ENCODE measurements around the gene MT1X.
"Not testable (repeated sequence)": the region's sequence is repeated elsewhere in the genome, so short reads cannot be mapped to it uniquely, and the experiment has no call there.

The MT1X gene

GRCh38 chr16:56670620-56670934 is 11.7 kb upstream of the MT1X start:
- no peak overlapping the region for H3K9ac ChIP-seq (ENCODE audit: low read length)

GRCh38 chr16:56671691-56672090 is 10.6 kb upstream of the MT1X start:
- not testable (repeated sequence) for H2AK5ac ChIP-seq (ENCODE audit: low read length, severe bottlenecking); H3K9me3 ChIP-seq (ENCODE audit: control insufficient read depth, low read length); H2BK15ac ChIP-seq (ENCODE audit: low read depth, poor library complexity, severe bottlenecking); H3K4me3 ChIP-seq (ENCODE audit: insufficient read depth in 1 of 2, low read depth in 1 of 2, low read length in 2 of 2); H3K18ac ChIP-seq (ENCODE audit: low read depth in 1 of 2, low read length in 2 of 2); H2BK12ac ChIP-seq (ENCODE audit: low read length in 2 of 2); H3K27ac ChIP-seq (ENCODE audit: low read length, poor library complexity, severe bottlenecking); H3K9ac ChIP-seq (ENCODE audit: low read length); H3K4me2 ChIP-seq (ENCODE audit: low read length, poor library complexity, severe bottlenecking); H4K91ac ChIP-seq (ENCODE audit: low read length); H4K8ac ChIP-seq (ENCODE audit: low read length); H3K4ac ChIP-seq (ENCODE audit: low read depth in 1 of 2, low read length in 2 of 2); H3K79me1 ChIP-seq (replicated peaks; ENCODE audit: low read length, poor library complexity, severe bottlenecking); H2AFZ ChIP-seq (ENCODE audit: low read depth, low read length); H3K14ac ChIP-seq (ENCODE audit: low read length in 2 of 2); H2BK5ac ChIP-seq (ENCODE audit: low read depth, low read length, poor library complexity, severe bottlenecking); H2BK120ac ChIP-seq (ENCODE audit: low read depth, low read length); H3K23ac ChIP-seq (ENCODE audit: low read length in 2 of 2); H3K36me3 ChIP-seq (ENCODE audit: control insufficient read depth in 1 of 2, insufficient read depth in 2 of 2, low read depth in 1 of 2, low read length in 2 of 2); DNase-seq
- 71% methylated on average over 1 of the region's 2 CpGs for WGBS
- peaks cover 20% of the 10 kb centered on the region for H3K4me1 ChIP-seq (ENCODE audit: control insufficient read depth, insufficient read depth, low read depth, low read length)
- peaks cover 47 to 78% of the 10 kb centered on the region in 2 experiments for H3K27me3 ChIP-seq (ENCODE audit: control insufficient read depth in 1 of 2, insufficient read depth in 1 of 2, low read length in 2 of 2)

More at GRCh38 chr16:56670620-56670934, 11.7 kb upstream of the MT1X start:
- H3K14ac ChIP-seq (ENCODE audit: low read length in 2 of 2): no peak overlapping the region
- H3K36me3 ChIP-seq (ENCODE audit: control insufficient read depth in 1 of 2, insufficient read depth in 2 of 2, low read depth in 1 of 2, low read length in 2 of 2): no peaks in the 10 kb centered on the region
- no peak overlapping the region for H2BK120ac ChIP-seq (ENCODE audit: low read depth, low read length)
- H3K23ac ChIP-seq (ENCODE audit: low read length in 2 of 2): no peak overlapping the region
- H3K27me3 ChIP-seq (ENCODE audit: control insufficient read depth in 1 of 2, insufficient read depth in 1 of 2, low read length in 2 of 2): peaks cover 54 to 78% of the 10 kb centered on the region in 2 experiments
- H3K9me3 ChIP-seq (ENCODE audit: control insufficient read depth, low read length): no peaks in the 10 kb centered on the region
- H2BK15ac ChIP-seq (ENCODE audit: low read depth, poor library complexity, severe bottlenecking): no peak overlapping the region
- H3K27ac ChIP-seq (ENCODE audit: low read length, poor library complexity, severe bottlenecking): no peak overlapping the region
- no peak overlapping the region for H2BK5ac ChIP-seq (ENCODE audit: low read depth, low read length, poor library complexity, severe bottlenecking)
- H3K4me1 ChIP-seq (ENCODE audit: control insufficient read depth, insufficient read depth, low read depth, low read length): peaks cover 17% of the 10 kb centered on the region
- WGBS: 0% methylated on average over 1 of the region's 2 CpGs
- no peak overlapping the region for H3K4ac ChIP-seq (ENCODE audit: low read depth in 1 of 2, low read length in 2 of 2)
- no peak overlapping the region for H3K4me3 ChIP-seq (ENCODE audit: insufficient read depth in 1 of 2, low read depth in 1 of 2, low read length in 2 of 2)
- H2AFZ ChIP-seq (ENCODE audit: low read depth, low read length): no peak overlapping the region
- no peak overlapping the region for H4K8ac ChIP-seq (ENCODE audit: low read length)
- H3K18ac ChIP-seq (ENCODE audit: low read depth in 1 of 2, low read length in 2 of 2): no peak overlapping the region
- DNase-seq: no peak
- H2AK5ac ChIP-seq (ENCODE audit: low read length, severe bottlenecking): no peak overlapping the region
- H3K79me1 ChIP-seq (replicated peaks; ENCODE audit: low read length, poor library complexity, severe bottlenecking): no peaks in the 10 kb centered on the region
- no peak overlapping the region for H4K91ac ChIP-seq (ENCODE audit: low read length)
- no peak overlapping the region for H2BK12ac ChIP-seq (ENCODE audit: low read length in 2 of 2)
- no peak overlapping the region for H3K4me2 ChIP-seq (ENCODE audit: low read length, poor library complexity, severe bottlenecking)

GRCh38 chr16:56672171-56672570 is 10.1 kb upstream of the MT1X start:
- WGBS: 82% methylated on average over 3 of the region's 3 CpGs
- H3K4me3 ChIP-seq (ENCODE audit: insufficient read depth in 1 of 2, low read depth in 1 of 2, low read length in 2 of 2): not testable (repeated sequence)
- peaks cover 20% of the 10 kb centered on the region for H3K4me1 ChIP-seq (ENCODE audit: control insufficient read depth, insufficient read depth, low read depth, low read length)

GRCh38 chr16:56672761-56673536 is 9.3 kb upstream of the MT1X start:
- Histone ChIP-seq H3K36me3 (ENCODE audit: control insufficient read depth in 1 of 2, insufficient read depth in 2 of 2, low read depth in 1 of 2, low read length in 2 of 2) (no peaks in the 10 kb centered on the region), H2AFZ (ENCODE audit: low read depth, low read length) (no peak overlapping the region), H3K4me1 (ENCODE audit: control insufficient read depth, insufficient read depth, low read depth, low read length) (peaks cover 16% of the 10 kb centered on the region), H2BK120ac (ENCODE audit: low read depth, low read length) (no peak overlapping the region), H2BK15ac (ENCODE audit: low read depth, poor library complexity, severe bottlenecking) (no peak overlapping the region), H3K4me3 (ENCODE audit: insufficient read depth in 1 of 2, low read depth in 1 of 2, low read length in 2 of 2) (no peak overlapping the region), H2BK5ac (ENCODE audit: low read depth, low read length, poor library complexity, severe bottlenecking) (no peak overlapping the region), H3K18ac (ENCODE audit: low read depth in 1 of 2, low read length in 2 of 2) (no peak overlapping the region), H3K27ac (ENCODE audit: low read length, poor library complexity, severe bottlenecking) (no peak overlapping the region), H3K9me3 (ENCODE audit: control insufficient read depth, low read length) (no peaks in the 10 kb centered on the region), H2BK12ac (ENCODE audit: low read length in 2 of 2) (no peak overlapping the region), H3K4ac (ENCODE audit: low read depth in 1 of 2, low read length in 2 of 2) (no peak overlapping the region), H2AK5ac (ENCODE audit: low read length, severe bottlenecking) (no peak overlapping the region), H4K91ac (ENCODE audit: low read length) (no peak overlapping the region), H3K27me3 (ENCODE audit: control insufficient read depth in 1 of 2, insufficient read depth in 1 of 2, low read length in 2 of 2) (peaks cover 42 to 74% of the 10 kb centered on the region in 2 experiments), H3K79me1 (replicated peaks; ENCODE audit: low read length, poor library complexity, severe bottlenecking) (no peaks in the 10 kb centered on the region), H4K8ac (ENCODE audit: low read length) (no peak overlapping the region), H3K9ac (ENCODE audit: low read length) (no peak overlapping the region), H3K4me2 (ENCODE audit: low read length, poor library complexity, severe bottlenecking) (no peak overlapping the region), H3K14ac (ENCODE audit: low read length in 2 of 2) (no peak overlapping the region), H3K23ac (ENCODE audit: low read length in 2 of 2) (no peak overlapping the region)
- 81% methylated on average over 10 of the region's 11 CpGs for WGBS
- no peak for DNase-seq

More at GRCh38 chr16:56672171-56672570, 10.1 kb upstream of the MT1X start:
- H2AFZ ChIP-seq (ENCODE audit: low read depth, low read length); H3K27ac ChIP-seq (ENCODE audit: low read length, poor library complexity, severe bottlenecking); H3K36me3 ChIP-seq (ENCODE audit: control insufficient read depth in 1 of 2, insufficient read depth in 2 of 2, low read depth in 1 of 2, low read length in 2 of 2); H4K8ac ChIP-seq (ENCODE audit: low read length); H3K4ac ChIP-seq (ENCODE audit: low read depth in 1 of 2, low read length in 2 of 2); H2BK120ac ChIP-seq (ENCODE audit: low read depth, low read length); H3K14ac ChIP-seq (ENCODE audit: low read length in 2 of 2); H4K91ac ChIP-seq (ENCODE audit: low read length); DNase-seq; H3K23ac ChIP-seq (ENCODE audit: low read length in 2 of 2); H2BK5ac ChIP-seq (ENCODE audit: low read depth, low read length, poor library complexity, severe bottlenecking); H3K9ac ChIP-seq (ENCODE audit: low read length); H3K18ac ChIP-seq (ENCODE audit: low read depth in 1 of 2, low read length in 2 of 2); H2AK5ac ChIP-seq (ENCODE audit: low read length, severe bottlenecking); H2BK12ac ChIP-seq (ENCODE audit: low read length in 2 of 2); H3K9me3 ChIP-seq (ENCODE audit: control insufficient read depth, low read length); H2BK15ac ChIP-seq (ENCODE audit: low read depth, poor library complexity, severe bottlenecking); H3K79me1 ChIP-seq (replicated peaks; ENCODE audit: low read length, poor library complexity, severe bottlenecking); H3K4me2 ChIP-seq (ENCODE audit: low read length, poor library complexity, severe bottlenecking): not testable (repeated sequence)
- peaks cover 47 to 78% of the 10 kb centered on the region in 2 experiments for H3K27me3 ChIP-seq (ENCODE audit: control insufficient read depth in 1 of 2, insufficient read depth in 1 of 2, low read length in 2 of 2)

All from mesenchymal stem cell (in vitro differentiated cells and primary cell).